GM06990 (cell line): ENCODE data around the gene AGFG2.
"Not testable (repeated sequence)": the region's sequence is repeated elsewhere in the genome, so short reads cannot be mapped to it uniquely, and the experiment has no call there.

Experiments
- DNase-seq: peaks from one replicate; pipeline ENCODE4 v3.0.0-alpha.2; 2011; ENCODE audit not compliant: insufficient read length; ENCODE audit errors: extremely low read depth
- H3K27me3 ChIP-seq: replicated peaks from 2 replicates; pipeline ENCODE4 v1.6.0; 2011; ENCODE audit warnings: low read length; ENCODE audit not compliant: control insufficient read depth, insufficient read depth
- H3K36me3 ChIP-seq: 2 replicates; pipeline ENCODE4 v1.5.1; 2011; ENCODE audit warnings: low read length; ENCODE audit not compliant: control insufficient read depth, insufficient read depth
- H3K4me3 ChIP-seq: replicated peaks from 2 replicates; pipeline ENCODE4 v1.5.1; 2011; ENCODE audit warnings: low read depth, mild to moderate bottlenecking, control low read depth, low read length
- CTCF ChIP-seq: IDR thresholded peaks from 2 replicates; pipeline ENCODE4 v1.5.1; 2011; ENCODE audit warnings: low read length, control low read depth, mild to moderate bottlenecking, inconsistent platforms; ENCODE audit not compliant: insufficient read depth, poor library complexity, severe bottlenecking

Gene AGFG2

GRCh38 chr7:100563809-100564400 lies 24.9 kb downstream of the AGFG2 start:
- peaks cover 26% of the 10 kb centered on the region for H3K36me3 ChIP-seq
- no peaks in the 10 kb centered on the region for H3K27me3 ChIP-seq
- peak; percentile 61 for DNase-seq
- H3K4me3 ChIP-seq, result no peak overlapping the region
- peak; percentile 95 for TF ChIP-seq CTCF

GRCh38 chr7:100564405-100564804 lies 25.4 kb downstream of the AGFG2 start:
- peaks cover 23% of the 10 kb centered on the region for H3K36me3 ChIP-seq
- not testable (repeated sequence) for H3K4me3 ChIP-seq, H3K27me3 ChIP-seq, DNase-seq

- Histone ChIP-seq H3K36me3 (peaks cover 23% of the 10 kb centered on the region), H3K27me3 (no peaks in the 10 kb centered on the region), H3K4me3 (no peak overlapping the region)
- no peak for DNase-seq
- TF ChIP-seq CTCF, result no peak
Observed at GRCh38 chr7:100565133-100565571, 26.1 kb downstream of the AGFG2 start.

- DNase-seq, result no peak
- H3K4me3 ChIP-seq, result no peak overlapping the region
- no peak for TF ChIP-seq CTCF
- H3K27me3 ChIP-seq, result no peaks in the 10 kb centered on the region
- peaks cover 23% of the 10 kb centered on the region for H3K36me3 ChIP-seq
Observed at GRCh38 chr7:100566018-100566531, 27.1 kb downstream of the AGFG2 start.

- DNase-seq, result no peak
- Histone ChIP-seq H3K36me3 (peaks cover 20% of the 10 kb centered on the region), H3K4me3 (no peak overlapping the region), H3K27me3 (no peaks in the 10 kb centered on the region)
- no peak for TF ChIP-seq CTCF
Observed at GRCh38 chr7:100567031-100567730, 28.2 kb downstream of the AGFG2 start.

- no peak for DNase-seq
- Histone ChIP-seq H3K36me3 (peaks cover 21% of the 10 kb centered on the region), H3K27me3 (no peaks in the 10 kb centered on the region), H3K4me3 (no peak overlapping the region)
- TF ChIP-seq CTCF, result no peak
Observed at GRCh38 chr7:100567751-100568175, 28.8 kb downstream of the AGFG2 start.
